Cerebellar cortex (tissue), 1 donor: Measurements from ENCODE around the gene ASTN1.

Experiments used
- DNase-seq: peaks from one replicate; pipeline ENCODE4 v3.0.0-alpha.2; 2015; ENCODE audit warnings: low spot score

ASTN1 gene

GRCh38 chr1:176931526-176931925 is 233.0 kb downstream of the ASTN1 start:
- DNase-seq = no peak

DNA sequence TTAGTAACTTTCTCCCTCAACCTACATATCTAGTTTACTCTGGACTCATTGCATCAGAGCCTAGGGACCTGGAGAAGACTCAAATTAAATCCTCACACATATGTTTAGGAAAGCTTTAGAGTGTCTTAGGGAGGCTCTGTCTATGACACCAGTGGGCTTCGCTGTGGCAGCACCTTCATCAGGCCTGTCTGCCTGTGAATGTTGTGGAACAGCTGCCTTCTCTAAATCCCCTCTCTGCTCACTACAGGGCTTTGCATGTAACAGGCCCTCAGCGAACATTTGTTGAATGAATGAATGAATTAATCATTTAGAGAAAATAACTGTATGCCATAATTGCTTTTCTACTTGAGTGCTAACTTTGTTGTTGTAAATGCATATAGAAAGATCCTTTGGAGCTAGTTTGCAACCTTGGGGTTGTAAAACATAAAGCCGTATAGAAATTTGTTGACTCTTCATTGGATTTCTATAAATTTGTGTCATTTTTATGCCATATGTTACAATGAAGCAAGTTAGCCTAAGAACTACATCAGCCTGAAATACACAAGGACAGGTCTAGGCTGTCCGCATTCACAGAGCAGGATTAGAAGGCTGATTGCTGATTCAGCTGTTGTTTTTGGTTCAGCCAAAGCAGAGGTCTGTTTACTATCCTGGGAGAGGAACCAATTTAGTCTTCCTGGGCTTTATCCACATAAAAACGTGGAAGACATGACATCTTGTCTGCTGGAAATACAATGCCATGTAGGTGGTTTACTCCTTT is 238.0 kb downstream of the ASTN1 start:
- DNase-seq = no peak

DNA sequence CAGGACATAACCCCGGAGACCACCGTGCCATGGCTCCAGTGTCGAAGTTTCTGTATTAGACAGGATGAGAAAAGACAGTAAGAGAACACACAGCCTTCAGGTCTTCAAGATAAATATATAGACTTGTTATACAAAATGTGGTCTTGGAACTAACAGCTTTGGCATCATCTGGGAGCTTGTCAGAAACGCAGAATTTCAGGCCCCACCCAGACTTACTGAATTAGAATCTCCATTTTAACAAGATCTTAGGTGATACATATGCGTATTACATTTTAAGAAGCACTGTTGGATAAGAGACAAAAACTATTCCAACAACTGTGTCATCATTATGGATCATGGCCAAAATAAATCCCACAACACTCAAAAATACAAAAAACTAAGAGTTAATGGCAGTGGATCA is 239.3 kb downstream of the ASTN1 start:
- DNase-seq = no peak

DNA sequence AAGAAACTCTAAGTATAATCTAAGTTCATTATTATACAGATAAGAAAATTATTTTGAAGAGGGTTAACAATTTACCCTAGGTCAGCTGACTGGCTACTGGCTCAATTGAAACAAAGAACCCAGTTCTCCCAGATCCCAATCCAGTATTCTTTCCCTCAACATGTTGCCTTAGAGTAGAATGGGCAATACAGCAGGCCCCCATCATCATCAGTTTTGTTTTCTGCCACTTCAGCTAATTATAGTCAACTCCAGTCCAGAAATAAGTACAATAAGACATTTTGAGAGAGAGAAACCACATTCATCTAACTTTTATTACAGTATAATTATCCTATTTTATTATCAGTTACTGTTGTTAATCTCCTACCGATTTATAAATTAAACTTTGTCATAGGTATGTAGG is 241.2 kb downstream of the ASTN1 start:
- no peak for DNase-seq

DNA sequence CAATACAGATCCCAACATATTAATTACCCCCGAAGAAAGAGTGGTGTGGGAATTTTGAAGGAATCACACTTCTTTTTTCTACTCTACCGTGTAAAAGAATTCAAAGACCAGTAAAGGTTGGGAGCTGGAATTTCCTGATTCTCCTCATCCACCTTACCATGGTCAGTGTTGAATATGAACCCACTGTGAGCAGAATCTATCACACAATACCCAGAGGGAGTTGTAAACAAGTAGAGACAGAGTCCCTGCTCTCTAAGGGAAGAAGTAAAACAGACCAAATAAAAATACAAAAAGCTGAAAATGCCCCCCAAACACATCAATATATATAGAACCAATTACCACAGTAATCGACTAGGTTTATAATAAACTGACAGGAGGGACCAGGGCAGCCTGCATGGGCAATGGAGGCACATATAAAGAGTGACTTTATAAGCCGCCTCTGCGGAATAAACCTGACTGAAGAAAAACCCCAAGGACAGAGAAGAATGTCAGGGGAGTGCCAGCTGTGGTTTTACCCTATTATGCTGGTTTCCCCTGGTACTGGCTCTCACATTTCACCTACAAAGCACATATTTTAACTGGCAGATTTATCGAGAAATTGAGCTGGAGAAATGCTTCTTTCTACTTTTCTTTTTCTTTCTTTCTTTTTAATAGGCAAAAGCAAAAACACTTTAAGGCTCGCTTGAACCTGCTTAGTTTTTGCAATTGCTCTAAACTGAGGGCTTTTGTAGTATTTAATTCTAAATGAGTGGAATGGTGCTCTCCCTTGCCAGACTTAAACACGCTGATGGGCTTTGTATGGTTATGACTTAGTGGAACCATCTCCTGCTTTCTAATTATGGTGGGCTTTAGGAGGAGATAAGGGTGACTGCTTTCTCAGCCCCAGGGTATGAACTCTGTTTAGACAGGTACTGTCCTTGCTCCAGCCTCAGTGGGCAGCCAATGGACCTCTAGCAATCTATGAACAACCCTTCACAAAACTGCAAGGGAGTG is 244.8 kb downstream of the ASTN1 start:
- DNase-seq = no peak

- DNase-seq = no peak
Observed at GRCh38 chr1:176905648-176906047, 258.9 kb downstream of the ASTN1 start.

DNA sequence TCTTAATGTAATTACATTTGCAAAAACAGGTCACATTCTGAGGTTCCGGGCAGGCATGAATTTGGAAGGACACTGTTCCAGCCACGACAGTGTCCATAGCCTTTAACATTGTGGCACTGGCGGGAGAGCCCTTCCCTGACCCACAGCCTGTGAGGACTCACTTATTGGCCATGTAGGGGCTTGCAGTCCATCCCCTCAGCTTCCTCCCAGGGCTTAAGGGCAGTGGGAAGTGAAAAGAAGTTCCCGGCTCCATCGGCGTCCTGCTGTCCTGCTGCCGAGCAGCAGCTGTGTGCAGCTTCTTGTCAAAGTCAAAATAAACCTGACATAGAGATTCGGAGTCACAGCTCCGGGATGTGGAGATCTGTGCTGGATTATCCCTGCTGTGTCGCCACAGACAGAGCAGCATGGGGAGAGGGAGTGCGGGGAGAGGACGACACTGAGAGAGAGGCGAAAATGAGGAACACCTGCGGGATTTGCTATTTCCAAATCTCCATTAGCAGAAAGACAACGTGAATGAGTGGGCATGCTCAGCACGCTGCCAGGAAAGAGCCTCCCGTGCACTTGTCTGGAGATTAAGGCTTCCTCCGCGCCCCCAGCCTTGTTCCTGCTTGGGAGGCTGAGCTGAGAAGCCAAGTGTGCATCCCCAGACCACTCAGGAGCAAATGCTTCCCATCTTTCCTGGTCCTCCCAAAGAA is 260.3 kb downstream of the ASTN1 start:
- peak; percentile 22 for DNase-seq

DNA sequence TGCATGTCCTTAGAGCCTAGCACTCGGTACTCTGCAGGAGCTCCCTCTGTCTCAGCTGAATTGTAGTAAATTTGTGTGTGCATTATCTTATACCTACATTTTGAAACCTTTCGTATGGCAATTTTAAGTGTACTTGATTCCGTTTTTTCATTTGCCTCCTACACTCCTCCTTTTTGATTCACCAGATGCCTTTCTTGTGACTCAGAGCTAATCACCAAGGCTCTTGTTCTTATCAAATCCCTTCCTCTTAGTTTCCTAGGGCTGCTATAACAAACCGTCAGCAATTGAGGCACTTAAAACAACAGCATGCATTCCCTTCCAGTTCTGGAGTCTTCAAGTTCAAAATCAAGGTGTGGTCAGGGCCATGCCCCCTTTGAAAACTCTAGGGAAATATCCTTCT is 261.0 kb downstream of the ASTN1 start:
- no peak for DNase-seq

DNA sequence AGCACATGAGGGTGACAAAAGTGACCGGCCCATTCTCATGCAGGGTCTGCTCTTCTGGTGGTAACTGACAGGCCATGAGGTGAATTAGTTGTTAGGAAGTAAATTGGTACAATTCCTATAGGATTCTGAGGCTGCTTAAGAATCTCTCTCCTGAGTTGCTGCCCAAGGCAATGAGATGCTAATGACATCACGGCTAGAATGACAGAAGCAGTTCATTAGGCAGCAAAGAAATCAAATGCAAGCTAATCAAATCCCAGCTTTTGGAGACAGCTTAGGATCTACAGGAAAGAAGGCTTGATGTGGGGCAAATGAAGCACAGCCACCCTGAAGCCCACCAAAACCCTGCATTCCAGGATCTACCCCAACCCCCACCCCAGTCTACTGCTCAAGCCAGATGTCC is 265.2 kb downstream of the ASTN1 start:
- no peak for DNase-seq

DNA sequence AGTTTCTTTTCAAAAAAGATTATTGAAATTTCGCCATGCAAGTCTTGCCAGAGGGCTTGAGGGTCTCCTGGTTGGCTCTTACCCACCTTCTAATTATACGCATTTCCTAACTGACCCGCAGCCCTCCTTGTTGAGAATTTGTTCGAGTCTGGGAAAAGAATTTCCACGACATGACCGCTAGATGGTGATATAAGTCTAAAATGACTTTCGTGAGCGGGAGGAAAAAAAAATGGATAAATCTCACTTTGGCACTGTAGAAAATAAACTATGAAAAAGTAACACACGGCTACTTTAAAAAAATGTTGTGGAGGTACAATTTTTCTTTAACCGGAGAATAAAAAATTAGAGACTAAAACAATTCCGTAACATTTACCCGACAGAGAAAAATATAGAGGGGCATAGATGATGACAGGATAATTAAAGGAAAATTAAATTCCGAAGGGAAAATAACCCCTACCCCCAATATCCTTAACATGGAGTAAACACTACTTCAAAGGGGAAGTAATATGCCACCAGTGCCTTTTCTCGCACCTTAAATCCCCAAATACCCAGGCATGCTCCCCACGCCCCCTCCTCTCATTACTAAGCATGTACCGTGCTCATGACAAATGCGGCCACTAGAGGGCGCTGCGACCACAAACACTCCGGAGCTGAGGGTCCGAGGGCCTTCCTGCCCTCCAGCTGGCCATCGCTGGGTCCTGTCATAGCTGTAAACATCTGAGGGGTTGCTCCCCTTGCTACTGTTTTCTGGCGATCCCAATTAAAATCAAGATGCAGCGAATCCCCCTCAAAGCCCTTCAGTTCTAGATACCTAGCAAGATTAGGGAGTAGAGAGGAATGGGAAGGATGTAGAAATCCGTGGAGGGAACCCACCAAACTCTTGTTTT is 266.9 kb downstream of the ASTN1 start:
- peak; percentile 68 for DNase-seq

DNA sequence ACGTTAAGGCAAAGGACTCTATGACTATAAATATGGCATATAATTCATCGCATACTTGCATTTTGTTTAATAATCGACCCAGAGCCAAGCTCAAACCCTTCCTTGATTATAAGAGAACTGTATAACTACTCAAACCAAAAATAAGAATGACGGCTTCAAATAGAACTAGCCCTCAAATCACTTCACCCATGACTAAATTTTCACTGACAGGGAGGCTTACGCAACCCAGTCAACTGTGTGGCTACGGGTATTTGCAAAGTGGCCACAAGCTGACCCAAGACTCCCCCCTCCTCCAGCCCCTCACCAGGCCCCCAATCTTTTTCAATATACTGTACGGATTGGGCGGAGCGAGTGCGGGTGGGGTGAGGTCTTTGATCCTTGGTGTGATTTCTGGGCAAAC is 268.3 kb downstream of the ASTN1 start:
- no peak for DNase-seq

GRCh38 chr1:176894450-176894849 is 270.1 kb downstream of the ASTN1 start:
- DNase-seq = no peak

- no peak for DNase-seq
Observed at GRCh38 chr1:176893625-176894352, 270.7 kb downstream of the ASTN1 start.

- no peak for DNase-seq
Observed at GRCh38 chr1:176888471-176889032, 276.0 kb downstream of the ASTN1 start.

DNA sequence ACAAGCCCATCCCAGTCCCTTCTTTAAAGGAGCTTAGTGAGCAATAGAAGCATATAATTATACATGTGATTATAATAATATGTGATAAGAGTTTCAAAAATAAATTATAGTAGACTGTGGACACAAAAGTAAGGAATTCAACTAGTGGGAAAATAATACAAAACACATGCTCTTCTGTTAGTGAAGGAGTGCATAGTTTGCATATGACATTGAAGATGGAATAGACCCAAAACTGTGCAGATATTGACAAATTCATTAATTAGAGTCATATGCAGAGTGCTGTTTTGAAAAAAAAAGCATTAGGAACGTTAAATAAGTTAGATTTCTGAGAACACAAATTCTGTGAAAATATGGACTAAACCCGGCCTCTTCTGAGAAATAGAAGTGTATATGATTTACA is 278.8 kb downstream of the ASTN1 start:
- DNase-seq = no peak

DNA sequence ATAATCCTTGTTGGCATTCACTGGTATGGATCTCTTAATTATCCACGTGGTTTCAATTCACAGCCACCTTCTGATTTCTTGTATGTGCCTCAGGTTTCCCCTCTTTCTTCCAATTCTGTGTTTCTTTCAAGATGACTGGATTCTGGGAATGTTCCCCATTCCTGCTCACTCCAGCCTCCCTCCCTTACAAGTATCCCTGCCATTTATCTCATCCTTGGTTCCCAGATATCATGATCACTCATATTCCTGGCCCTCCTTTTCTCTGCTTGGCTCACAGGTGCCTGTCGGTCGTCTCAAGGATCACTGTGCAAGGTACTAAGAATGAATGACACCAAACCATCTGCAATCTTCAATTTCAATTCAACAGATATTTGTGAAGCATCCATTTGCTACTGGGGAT is 279.2 kb downstream of the ASTN1 start:
- no peak for DNase-seq

GRCh38 chr1:176884911-176885310 is 279.6 kb downstream of the ASTN1 start:
- peak; percentile 18 for DNase-seq

DNA sequence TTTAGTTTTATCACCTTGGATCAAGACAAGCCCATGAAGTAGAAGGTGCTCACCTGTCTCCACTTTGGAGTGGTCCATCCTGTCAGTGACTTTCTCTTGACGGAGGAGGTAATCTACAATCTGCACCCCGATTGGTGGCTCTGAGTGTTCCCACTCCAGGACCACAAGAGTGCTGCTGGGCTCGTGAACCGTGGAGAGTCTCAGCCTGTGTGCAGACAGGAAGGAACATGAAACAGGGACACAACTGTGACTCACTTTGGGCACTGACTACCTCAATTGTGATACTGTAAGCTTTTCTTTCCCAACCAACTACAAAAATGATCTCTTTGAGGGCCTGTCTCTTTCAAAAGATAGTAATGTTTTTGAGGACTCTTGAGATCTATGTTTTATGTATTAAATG is 280.2 kb downstream of the ASTN1 start:
- DNase-seq = no peak

- DNase-seq = peak; percentile 72
Observed at GRCh38 chr1:176880955-176881595, 283.4 kb downstream of the ASTN1 start.
